GM10248 (cell line): Measurements from ENCODE around the gene PLEKHM2.

Experiments used
- CTCF ChIA-PET: fragments of 300-600 bp; sonication (Branson Sonifier 250); formaldehyde crosslinking; extraction: SDS; loops from one replicate; lab custom pipeline; 2021; ENCODE audit warnings: antibody characterized with exemption; lab: Yijun Ruan, JAX
- POLR2A ChIA-PET: fragments of 350-650 bp; sonication (Branson Sonifier 250); formaldehyde crosslinking; extraction: SDS; loops from one replicate; lab custom pipeline; 2020; ENCODE audit warnings: antibody characterized with exemption; lab: Yijun Ruan, JAX
- DNase-seq: peaks from one replicate; pipeline ENCODE4 v3.0.0; 2012; ENCODE audit errors: extremely low spot score
- CTCF ChIP-seq: IDR thresholded peaks from 2 replicates; pipeline ENCODE4 v1.5.1; 2012; ENCODE audit warnings: mild to moderate bottlenecking, low read depth; ENCODE audit errors: extremely low read depth, missing control alignments, control extremely low read depth

PLEKHM2 gene

GRCh38 chr1:15680561-15681348 is 3.4 kb upstream of the PLEKHM2 start:
- no peak for DNase-seq

GRCh38 chr1:15681349-15682292 is 2.5 kb upstream of the PLEKHM2 start:
- ChIA-PET CTCF (interaction anchor here (1.2 to 1.3 kb wide), 2 partner anchors 18 to 28 kb away, joined by 3 read pairs; no protein-coding TSS in a partner anchor), POLR2A (interaction anchor here (0.6 to 1.1 kb wide), 4 partner anchors 9 to 48 kb away, joined by 3 to 8 read pairs (median 5); no protein-coding TSS in a partner anchor)

More at GRCh38 chr1:15680561-15681348, 3.4 kb upstream of the PLEKHM2 start:
- ChIA-PET CTCF (interaction anchor here (1.2 to 1.7 kb wide), 3 partner anchors 12 to 60 kb away, joined by 3 to 6 read pairs (median 3); no protein-coding TSS in a partner anchor), POLR2A (no interaction called here)
- TF ChIP-seq CTCF = no peak

GRCh38 chr1:15682936-15683341 is 1.2 kb upstream of the PLEKHM2 start:
- no peak for TF ChIP-seq CTCF
- ChIA-PET CTCF (no interaction called here), POLR2A (interaction anchor here (1.1 kb wide), 1 partner anchor 18 kb away, joined by 8 read pairs; no protein-coding TSS in a partner anchor)
- no peak for DNase-seq

More at GRCh38 chr1:15681349-15682292, 2.5 kb upstream of the PLEKHM2 start:
- TF ChIP-seq CTCF = no peak
- DNase-seq = no peak

GRCh38 chr1:15683345-15684039 is 628 bp upstream of the PLEKHM2 start:
- ChIA-PET CTCF (no interaction called here), POLR2A (no interaction called here)
- no peak for DNase-seq
- no peak for TF ChIP-seq CTCF

- peak; percentile 55 for DNase-seq
- TF ChIP-seq CTCF = no peak
- POLR2A ChIA-PET = no interaction called here
- CTCF ChIA-PET = interaction anchor here (0.9 kb wide), 1 partner anchor 15 kb away, joined by 3 read pairs; no protein-coding TSS in a partner anchor
Observed at GRCh38 chr1:15684468-15685291, 560 bp downstream of the PLEKHM2 start.
